ENCODE data around the gene EIF4G3.

GRCh38 chr1:20849100-20849499, 327.6 kb downstream of the EIF4G3 start:
- no peak for TF ChIP-seq CTCF (IDR thresholded peaks at IDR 0.05)
- TF ChIP-seq POLR2A (IDR thresholded peaks at IDR 0.05), result no peak
